Suprapubic skin (tissue), 4 donors: Measurements from ENCODE around the gene JUP.

Experiments
- CTCF ChIP-seq, 2 donors: fragments of 200-600 bp in 1 of 2; fragments of 450-650 bp in 1 of 2; sonication (generic) in 1 of 2; IDR thresholded peaks; one replicate each; pipeline ENCODE4 v1.5.1; 2016 to 2019; ENCODE audit warnings: antibody characterized with exemption in 2 of 2, mild to moderate bottlenecking in 1 of 2, moderate library complexity in 1 of 2
- POLR2A ChIP-seq, 2 donors: fragments of 450-650 bp; IDR thresholded peaks; one replicate each; pipeline ENCODE4 v1.6.1; 2017; ENCODE audit warnings: antibody characterized with exemption in 2 of 2, mild to moderate bottlenecking in 2 of 2, moderate library complexity in 2 of 2
- POLR2AphosphoS5 ChIP-seq, 3 donors: sonication (generic); formaldehyde crosslinking; IDR thresholded peaks; one replicate each; pipeline ENCODE4 v1.6.1; 2017; ENCODE audit warnings: antibody characterized with exemption in 3 of 3

GRCh38 chr17:41717408-41718286 lies 68.9 kb downstream of the JUP start:
- TF ChIP-seq POLR2AphosphoS5 (IDR thresholded peaks at IDR 0.05) (no peak), CTCF (IDR thresholded peaks at IDR 0.05) (no peak), POLR2A (IDR thresholded peaks at IDR 0.05) (no peak)
